ENCODE data around the gene CDK19. TPM values are rescaled to one million over a fixed set of nuclear protein-coding genes. Genes with fewer than 3 reads are reported as not detected.

CDK19 gene
- total and polyA plus RNA-seq, 2 of the 13 experiments (the other 11 are each of a cell fraction or from before 2014, with no cell fraction given) = 13.4 to 27.0 TPM

- no peak for TF ChIP-seq FUBP1 (CRISPR knock-in tag; IDR thresholded peaks at IDR 0.05; ENCODE audit: borderline replicate concordance)
- no peak for TF ChIP-seq NFYC (CRISPR knock-in tag; IDR thresholded peaks at IDR 0.05)
- peak; percentile 92 for TF ChIP-seq GATAD2A (CRISPR knock-in tag; IDR thresholded peaks at IDR 0.05)
- TF ChIP-seq ZNF354B (CRISPR knock-in tag; IDR thresholded peaks at IDR 0.05) = no peak
- no peak for TF ChIP-seq ZNF101 (CRISPR knock-in tag; IDR thresholded peaks at IDR 0.05; ENCODE audit: borderline replicate concordance, low read depth)
- no peak for TF ChIP-seq BORCS8-MEF2B (CRISPR knock-in tag; IDR thresholded peaks at IDR 0.05)
- TF ChIP-seq ZNF598 (CRISPR knock-in tag; IDR thresholded peaks at IDR 0.05; ENCODE audit: borderline replicate concordance) = no peak
- TF ChIP-seq HOMEZ (CRISPR knock-in tag; IDR thresholded peaks at IDR 0.05; ENCODE audit: low read depth) = 0 out of 2 replicates have a peak, but pooled peaks have one; percentile 22
- peak; percentile 69; the same call in 1 of the 2 replicates for TF ChIP-seq BCL6 (CRISPR knock-in tag; IDR thresholded peaks at IDR 0.05)
- no peak for TF ChIP-seq REXO4 (CRISPR knock-in tag; IDR thresholded peaks at IDR 0.05; ENCODE audit: borderline replicate concordance)
- TF ChIP-seq ADNP (CRISPR knock-in tag; IDR thresholded peaks at IDR 0.05) = no peak
- TF ChIP-seq PAXIP1 (CRISPR knock-in tag; conservative IDR thresholded peaks at IDR 0.05) = peak; percentile 80
- TF ChIP-seq KDM6A (CRISPR knock-in tag; IDR thresholded peaks at IDR 0.05; ENCODE audit: low read depth) = peak; percentile 13; the same call in 1 of the 2 replicates
- TF ChIP-seq MNT (IDR thresholded peaks at IDR 0.05) = no peak
- no peak; the same call in 1 of the 2 replicates for TF ChIP-seq FOXO1 (CRISPR knock-in tag; IDR thresholded peaks at IDR 0.05)
- TF ChIP-seq ZFP37 (CRISPR knock-in tag; IDR thresholded peaks at IDR 0.05; ENCODE audit: borderline replicate concordance) = no peak
- 0 out of 2 replicates have a peak, but pooled peaks have one; percentile 27 for TF ChIP-seq MBD4 (IDR thresholded peaks at IDR 0.05; ENCODE audit: borderline replicate concordance, low read length)
- TF ChIP-seq TCF12 (IDR thresholded peaks at IDR 0.05) = no peak
- no peak; the same call in 1 of the 2 replicates for TF ChIP-seq TCF12 (CRISPR knock-in tag; IDR thresholded peaks at IDR 0.05)
- TF ChIP-seq ZNF24 (IDR thresholded peaks at IDR 0.05) = peak; percentile 36; the same call in 1 of the 2 replicates
- no peak for TF ChIP-seq MTF2 (CRISPR knock-in tag; IDR thresholded peaks at IDR 0.05; ENCODE audit: borderline replicate concordance)
- TF ChIP-seq ZBTB21 (CRISPR knock-in tag; IDR thresholded peaks at IDR 0.05) = no peak
- no peak for TF ChIP-seq ZNF331 (CRISPR knock-in tag; IDR thresholded peaks at IDR 0.05)
Measured at GRCh38 chr6:110654096-110654820, 161.0 kb downstream of the CDK19 start (continued).

Measured in HepG2 (cell line).